IPS-18a (cell line): Measurements from ENCODE around the gene SMARCB1.

Experiments used
- H3K27ac ChIP-seq: one replicate; pipeline ENCODE4 v1.5.1; 2013; ENCODE audit warnings: low read length
- H3K27me3 ChIP-seq: one replicate; pipeline ENCODE4 v1.6.1; 2013; ENCODE audit warnings: mild to moderate bottlenecking, low read length; ENCODE audit not compliant: control insufficient read depth, insufficient read depth
- H3K36me3 ChIP-seq: one replicate; pipeline ENCODE4 v1.6.1; 2013; ENCODE audit warnings: low read depth, low read length; ENCODE audit not compliant: control insufficient read depth
- H3K4me1 ChIP-seq: one replicate; pipeline ENCODE4 v1.6.1; 2013; ENCODE audit warnings: low read depth, low read length; ENCODE audit not compliant: control insufficient read depth
- H3K4me3 ChIP-seq: one replicate; pipeline ENCODE4 v1.5.1; 2013; ENCODE audit warnings: low read length
- H3K9ac ChIP-seq: one replicate; pipeline ENCODE4 v1.6.1; 2013; ENCODE audit warnings: mild to moderate bottlenecking, low read length, moderate library complexity
- H3K9me3 ChIP-seq: one replicate; pipeline ENCODE4 v1.6.1; 2013; ENCODE audit warnings: low read depth, low read length; ENCODE audit not compliant: control insufficient read depth

Gene SMARCB1

DNA sequence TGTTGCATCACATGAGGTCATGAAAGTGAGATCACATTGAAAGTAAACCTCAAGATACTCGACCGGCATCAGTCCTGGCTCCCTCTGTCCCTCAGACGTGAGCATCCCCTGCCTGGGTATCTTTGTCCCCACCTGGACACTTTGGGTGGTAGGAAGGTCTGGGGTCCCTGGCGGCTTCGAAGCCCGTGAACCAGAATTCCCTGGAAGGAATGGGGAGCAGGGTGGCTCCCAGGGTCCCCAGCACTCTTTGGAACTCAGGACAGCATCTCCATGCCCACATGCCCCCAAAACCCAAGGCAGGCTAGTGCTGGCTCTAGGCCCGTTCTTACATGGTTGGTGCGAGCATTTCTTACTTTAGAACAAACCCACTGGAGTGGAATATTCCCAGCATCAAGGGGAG lies 44.5 kb downstream of the SMARCB1 start:
- H3K27ac ChIP-seq: no peak overlapping the region
- no peaks in the 10 kb centered on the region for H3K4me1 ChIP-seq
- no peaks in the 10 kb centered on the region for H3K27me3 ChIP-seq
- H3K36me3 ChIP-seq: peaks cover 60% of the 10 kb centered on the region
- H3K9ac ChIP-seq: no peak overlapping the region
- no peak overlapping the region for H3K4me3 ChIP-seq
- no peaks in the 10 kb centered on the region for H3K9me3 ChIP-seq

DNA sequence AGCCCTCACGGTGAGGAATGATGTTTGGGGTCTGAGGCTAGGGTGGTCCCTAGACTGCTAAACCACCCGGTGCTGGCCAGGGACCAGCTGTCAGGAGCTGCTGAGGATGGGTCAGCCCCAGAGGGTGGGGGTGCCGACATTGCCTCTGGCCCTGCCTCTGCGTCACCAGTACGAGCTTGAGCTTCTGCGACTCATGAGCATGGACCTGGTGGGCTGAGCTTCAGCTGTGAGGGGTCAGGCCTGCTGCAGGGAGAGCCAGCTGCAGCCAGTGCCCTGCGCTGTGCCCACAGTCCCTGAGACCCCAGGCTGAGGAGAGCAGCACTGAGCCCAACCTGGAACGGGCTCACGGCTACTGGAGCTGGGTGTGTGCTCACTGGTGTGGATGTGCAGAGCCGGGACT lies 45.0 kb downstream of the SMARCB1 start:
- Histone ChIP-seq H3K4me1 (no peaks in the 10 kb centered on the region), H3K4me3 (no peak overlapping the region), H3K27ac (no peak overlapping the region), H3K27me3 (no peaks in the 10 kb centered on the region), H3K9ac (no peak overlapping the region), H3K9me3 (no peaks in the 10 kb centered on the region), H3K36me3 (peaks cover 54% of the 10 kb centered on the region)

DNA sequence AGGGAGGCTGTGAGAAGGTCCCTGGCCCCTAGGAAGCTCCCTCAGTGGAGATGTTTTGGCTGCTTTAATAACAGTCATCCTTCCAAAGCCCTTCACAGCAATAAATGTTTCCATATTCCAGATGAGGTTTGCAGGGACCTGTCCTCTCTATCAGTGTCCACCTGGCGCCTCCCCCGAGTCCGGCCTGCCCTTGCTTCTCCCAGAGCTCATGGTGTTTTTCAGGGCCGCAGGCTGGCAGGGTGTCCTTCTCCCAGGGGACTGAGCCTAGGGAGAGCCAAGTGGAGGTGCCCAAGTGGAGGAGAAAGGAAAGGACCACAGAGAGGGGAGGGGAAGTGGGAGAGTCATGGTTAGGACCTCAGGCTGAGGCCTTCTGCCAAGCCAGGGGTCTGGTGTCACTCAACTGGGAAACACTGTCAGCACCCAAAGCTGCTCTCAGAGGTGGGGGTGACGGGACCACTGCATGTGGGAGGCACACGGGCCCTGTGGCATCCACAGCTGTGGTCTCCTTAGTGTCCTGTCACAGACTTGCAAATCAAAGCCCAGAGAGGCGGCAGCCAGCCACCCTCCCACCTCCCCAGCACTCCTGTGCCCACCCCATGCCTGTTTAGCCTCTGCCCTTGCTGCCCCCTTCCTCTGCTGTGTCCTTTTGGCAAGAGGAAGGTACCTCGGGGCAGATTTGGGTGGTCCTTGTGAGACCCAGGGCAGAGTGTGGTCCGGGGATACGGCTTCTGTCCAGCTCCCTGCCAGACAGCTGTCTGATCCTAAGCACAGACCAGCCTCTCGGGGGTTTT lies 45.7 kb downstream of the SMARCB1 start:
- H3K36me3 ChIP-seq: peaks cover 48% of the 10 kb centered on the region
- no peaks in the 10 kb centered on the region for H3K27me3 ChIP-seq
- H3K4me3 ChIP-seq: no peak overlapping the region
- H3K27ac ChIP-seq: no peak overlapping the region
- H3K9me3 ChIP-seq: no peaks in the 10 kb centered on the region
- H3K9ac ChIP-seq: no peak overlapping the region
- H3K4me1 ChIP-seq: no peaks in the 10 kb centered on the region

DNA sequence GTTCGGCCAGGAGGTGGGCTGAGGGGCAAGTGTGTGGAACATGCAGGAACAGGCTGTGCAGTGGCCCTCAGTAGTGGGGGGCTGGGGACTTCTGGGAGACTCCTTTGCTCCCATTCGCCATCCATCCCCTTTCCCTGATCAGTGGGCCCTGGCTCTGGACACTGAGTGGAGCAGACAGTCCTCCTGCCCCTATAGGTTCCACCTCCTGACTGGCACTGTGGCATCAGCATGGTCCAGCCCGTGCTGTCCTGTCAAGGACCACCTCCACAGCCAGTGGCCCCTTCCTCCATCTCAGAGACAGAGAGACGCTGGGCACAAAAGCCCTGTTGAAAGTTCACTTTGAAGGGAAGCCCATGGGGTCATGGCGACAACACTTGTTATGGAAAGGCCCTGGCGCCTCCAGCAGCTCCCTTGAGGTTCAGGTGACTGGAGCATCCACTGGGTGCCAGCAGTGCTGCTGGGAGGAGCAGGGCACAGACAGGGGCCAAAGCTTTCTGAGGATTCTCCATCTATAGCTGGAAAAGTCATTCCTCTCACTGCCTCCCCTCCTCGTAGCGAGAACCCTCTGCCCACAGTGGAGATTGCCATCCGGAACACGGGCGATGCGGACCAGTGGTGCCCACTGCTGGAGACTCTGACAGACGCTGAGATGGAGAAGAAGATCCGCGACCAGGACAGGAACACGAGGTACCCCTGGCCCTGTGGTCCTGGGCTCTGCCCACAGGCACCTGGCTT lies 46.4 kb downstream of the SMARCB1 start:
- Histone ChIP-seq H3K27me3 (no peaks in the 10 kb centered on the region), H3K9ac (no peak overlapping the region), H3K36me3 (peaks cover 45% of the 10 kb centered on the region), H3K9me3 (no peaks in the 10 kb centered on the region), H3K27ac (no peak overlapping the region), H3K4me3 (no peak overlapping the region), H3K4me1 (peaks cover 6% of the 10 kb centered on the region)

DNA sequence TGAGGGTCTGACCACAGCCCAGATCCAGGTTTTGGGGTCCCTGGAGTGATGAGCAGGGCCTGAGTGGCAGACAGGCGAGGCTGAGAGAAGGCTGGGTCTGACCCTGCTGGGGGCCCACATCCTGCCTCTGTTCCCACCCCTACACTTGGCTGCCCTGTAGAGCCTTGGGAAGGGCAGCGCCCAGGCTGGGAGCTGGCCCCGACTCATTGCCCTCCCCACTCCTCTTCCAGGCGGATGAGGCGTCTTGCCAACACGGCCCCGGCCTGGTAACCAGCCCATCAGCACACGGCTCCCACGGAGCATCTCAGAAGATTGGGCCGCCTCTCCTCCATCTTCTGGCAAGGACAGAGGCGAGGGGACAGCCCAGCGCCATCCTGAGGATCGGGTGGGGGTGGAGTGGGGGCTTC lies 47.1 kb downstream of the SMARCB1 start:
- Histone ChIP-seq H3K9ac (no peak overlapping the region), H3K27me3 (no peaks in the 10 kb centered on the region), H3K4me3 (no peak overlapping the region), H3K27ac (no peak overlapping the region), H3K9me3 (no peaks in the 10 kb centered on the region), H3K4me1 (peaks cover 8% of the 10 kb centered on the region), H3K36me3 (peaks cover 40% of the 10 kb centered on the region)

DNA sequence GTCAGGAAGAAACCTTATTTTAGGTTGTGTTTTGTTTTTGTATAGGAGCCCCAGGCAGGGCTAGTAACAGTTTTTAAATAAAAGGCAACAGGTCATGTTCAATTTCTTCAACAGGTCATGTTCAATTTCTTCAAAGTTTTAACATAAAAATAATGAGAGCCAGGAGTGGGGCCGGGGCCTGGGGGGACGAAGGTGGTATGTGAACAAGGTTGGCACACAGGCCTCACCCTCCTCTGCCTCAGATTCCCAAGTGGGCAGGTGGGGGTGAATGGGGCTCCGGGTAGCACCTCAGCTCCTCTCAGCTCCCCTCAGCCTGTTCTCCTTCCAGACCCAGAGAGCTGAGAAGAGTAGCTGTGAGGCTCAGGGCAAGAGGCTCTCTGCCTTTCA lies 47.6 kb downstream of the SMARCB1 start:
- H3K4me3 ChIP-seq: no peak overlapping the region
- no peak overlapping the region for H3K9ac ChIP-seq
- H3K9me3 ChIP-seq: no peaks in the 10 kb centered on the region
- no peak overlapping the region for H3K27ac ChIP-seq
- peaks cover 8% of the 10 kb centered on the region for H3K4me1 ChIP-seq
- H3K36me3 ChIP-seq: peaks cover 40% of the 10 kb centered on the region
- no peaks in the 10 kb centered on the region for H3K27me3 ChIP-seq

DNA sequence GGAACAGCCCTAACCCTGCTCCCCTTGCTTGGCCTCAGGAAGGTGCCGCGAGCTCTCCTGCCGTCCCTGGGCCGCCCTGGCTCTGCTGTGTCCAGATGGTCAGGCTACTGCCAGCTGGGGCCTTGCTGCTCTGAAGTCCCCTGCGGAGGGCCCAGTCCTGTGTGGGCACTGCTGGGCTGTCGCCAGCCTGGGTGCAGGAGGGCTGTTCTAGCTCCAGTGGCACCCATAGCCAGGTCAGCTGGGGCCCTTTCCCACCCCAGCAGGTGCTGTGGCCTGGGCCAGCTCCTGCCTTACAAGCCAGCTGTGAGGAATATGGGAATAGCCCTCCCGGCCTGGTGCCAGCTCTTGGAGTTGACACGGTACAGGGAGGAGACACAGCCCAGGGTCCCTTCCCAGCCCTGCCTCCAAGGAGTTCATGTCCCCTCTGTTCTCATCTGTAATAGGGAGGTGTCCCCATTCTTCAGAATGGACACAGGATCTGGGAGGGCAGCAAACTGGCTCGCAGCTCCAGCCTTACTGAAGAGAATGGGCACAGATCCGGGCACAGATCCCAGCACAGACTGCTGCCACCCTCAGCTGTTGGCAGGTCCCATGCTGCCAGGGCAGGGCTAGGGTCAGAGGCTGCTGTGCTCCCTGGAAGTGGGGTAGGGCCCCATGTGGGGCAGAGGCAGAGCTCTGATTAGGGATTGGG lies 48.2 kb downstream of the SMARCB1 start:
- no peak overlapping the region for H3K27ac ChIP-seq
- H3K36me3 ChIP-seq: peaks cover 35% of the 10 kb centered on the region
- H3K9me3 ChIP-seq: no peaks in the 10 kb centered on the region
- H3K4me3 ChIP-seq: no peak overlapping the region
- H3K9ac ChIP-seq: no peak overlapping the region
- peaks cover 8% of the 10 kb centered on the region for H3K4me1 ChIP-seq
- peaks cover 3% of the 10 kb centered on the region for H3K27me3 ChIP-seq

DNA sequence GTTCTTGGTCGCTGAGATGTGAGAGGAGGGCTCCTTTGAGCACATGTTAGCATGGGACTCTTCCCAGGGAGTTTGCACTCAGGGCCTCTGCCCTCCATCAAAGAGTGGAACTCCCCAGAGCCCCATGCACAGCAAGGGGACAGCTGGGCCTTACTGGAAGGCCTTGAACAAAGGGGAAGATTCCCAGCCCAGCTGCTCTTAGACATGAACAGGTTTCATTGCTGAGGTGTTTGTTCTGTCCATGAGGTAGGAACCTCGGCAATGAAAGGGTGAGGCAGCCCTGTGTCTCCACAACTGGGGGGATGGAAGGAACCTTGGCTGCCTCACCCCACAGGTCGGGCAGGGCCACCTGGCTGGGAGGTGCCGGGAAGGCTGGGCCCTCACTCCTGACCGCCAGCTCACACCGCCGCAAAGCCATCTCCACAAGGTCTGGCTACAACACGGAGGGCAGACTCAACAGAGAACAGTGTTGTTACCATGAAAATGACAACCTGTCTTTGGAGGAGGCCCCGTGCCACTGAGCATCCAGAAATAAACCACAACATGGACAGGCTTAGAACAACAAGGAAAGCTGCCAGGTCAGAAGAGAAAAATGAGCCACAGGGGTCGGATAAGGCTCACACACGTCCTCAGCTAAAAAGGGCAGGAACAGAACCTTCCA lies 48.8 kb downstream of the SMARCB1 start:
- Histone ChIP-seq H3K4me3 (no peak overlapping the region), H3K9ac (no peak overlapping the region), H3K27ac (no peak overlapping the region), H3K27me3 (peaks cover 9% of the 10 kb centered on the region), H3K36me3 (peaks cover 31% of the 10 kb centered on the region), H3K4me1 (peaks cover 8% of the 10 kb centered on the region), H3K9me3 (no peaks in the 10 kb centered on the region)

DNA sequence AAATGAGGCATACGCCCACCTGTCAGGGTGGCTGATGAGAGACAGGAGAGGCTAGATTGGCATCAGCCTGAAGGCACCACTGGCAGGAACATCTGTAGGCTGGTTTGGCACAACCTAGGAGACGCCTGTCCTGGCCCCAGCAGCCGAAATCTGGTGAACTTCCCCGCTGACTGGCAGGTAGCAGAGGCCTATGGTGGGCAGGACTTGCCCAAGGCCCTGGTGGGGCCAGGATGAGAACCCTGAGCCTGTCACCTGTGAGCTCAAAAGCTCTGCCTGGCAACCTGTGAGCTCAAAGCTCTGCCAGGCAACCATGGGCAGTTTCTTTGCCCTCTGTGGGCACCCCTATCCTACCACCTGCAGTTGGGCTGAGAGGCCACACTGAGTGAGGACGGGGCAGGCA lies 49.5 kb downstream of the SMARCB1 start:
- peaks cover 8% of the 10 kb centered on the region for H3K4me1 ChIP-seq
- H3K9me3 ChIP-seq: no peaks in the 10 kb centered on the region
- H3K4me3 ChIP-seq: no peak overlapping the region
- H3K27ac ChIP-seq: no peak overlapping the region
- peaks cover 27% of the 10 kb centered on the region for H3K36me3 ChIP-seq
- H3K27me3 ChIP-seq: peaks cover 9% of the 10 kb centered on the region
- no peak overlapping the region for H3K9ac ChIP-seq

DNA sequence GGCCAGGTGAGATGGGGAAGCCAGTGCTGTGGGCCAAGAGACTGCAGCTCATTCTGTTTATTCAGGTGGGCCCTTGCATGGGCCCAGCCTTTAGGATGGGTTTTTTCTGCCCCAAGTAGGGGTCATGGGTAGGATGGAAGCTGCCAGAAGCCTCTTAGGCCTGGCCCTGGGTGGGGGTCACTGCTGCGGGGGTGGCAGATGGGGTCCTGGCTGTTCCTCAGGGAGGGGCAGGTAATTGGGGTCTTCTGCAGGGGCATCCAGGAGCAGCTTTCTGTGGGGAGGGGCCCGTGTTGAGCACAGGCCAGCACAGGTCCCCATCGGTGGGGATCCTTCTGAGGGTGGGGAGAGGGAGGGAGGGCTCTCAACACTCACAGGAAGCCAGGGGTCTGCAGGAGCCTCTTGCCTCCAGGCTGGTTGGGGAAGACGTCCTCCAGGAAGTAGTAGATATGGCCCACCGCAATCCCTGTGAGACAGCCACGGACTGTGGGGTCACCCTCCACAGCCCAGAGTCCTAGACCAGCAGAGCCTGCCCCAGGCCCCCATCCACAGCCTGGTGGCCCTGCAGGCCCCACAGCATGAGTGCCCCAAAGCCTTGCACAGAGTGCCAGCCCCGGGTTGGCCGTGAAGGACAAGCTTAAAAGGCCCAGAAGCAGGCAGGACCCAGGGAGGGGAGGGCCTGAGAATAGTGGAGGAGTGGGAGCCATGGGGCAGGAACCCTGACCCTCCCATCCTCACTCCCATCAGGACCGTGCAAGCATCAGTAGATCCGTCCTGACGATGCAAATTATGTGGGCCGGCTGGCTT lies 50.1 kb downstream of the SMARCB1 start:
- Histone ChIP-seq H3K4me3 (no peak overlapping the region), H3K27ac (no peak overlapping the region), H3K36me3 (peaks cover 27% of the 10 kb centered on the region), H3K9me3 (no peaks in the 10 kb centered on the region), H3K4me1 (peaks cover 8% of the 10 kb centered on the region), H3K9ac (no peak overlapping the region), H3K27me3 (peaks cover 9% of the 10 kb centered on the region)

DNA sequence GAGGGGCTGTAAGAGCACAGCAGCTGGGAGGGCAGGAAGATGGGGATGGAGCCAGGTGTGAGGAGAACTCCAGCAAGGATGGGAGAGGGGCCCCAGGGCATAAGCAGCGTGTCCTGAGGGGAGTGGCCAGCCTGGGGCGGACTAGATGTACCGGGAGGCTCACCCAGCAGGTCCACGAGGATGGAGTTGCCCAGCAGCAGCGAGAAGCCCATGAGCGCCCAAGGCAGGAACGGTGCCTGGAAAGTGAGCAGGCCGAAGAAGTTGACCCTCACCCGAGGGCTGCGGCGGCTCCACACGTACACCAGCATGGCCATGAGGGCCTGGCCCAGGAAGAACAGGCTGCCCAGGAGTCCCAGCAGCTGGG lies 50.7 kb downstream of the SMARCB1 start:
- Histone ChIP-seq H3K9ac (no peak overlapping the region), H3K4me3 (peak overlapping the region; percentile 77), H3K27ac (no peak overlapping the region)

More for the DNA sequence above, 50.7 kb downstream of the SMARCB1 start:
- Histone ChIP-seq H3K9me3 (no peaks in the 10 kb centered on the region), H3K36me3 (peaks cover 27% of the 10 kb centered on the region), H3K27me3 (peaks cover 9% of the 10 kb centered on the region), H3K4me1 (peaks cover 8% of the 10 kb centered on the region)
